ENCODE data around the gene CAMK2G.
"Not testable (repeated sequence)": the region's sequence is repeated elsewhere in the genome, so short reads cannot be mapped to it uniquely, and the experiment has no call there.

The CAMK2G gene

DNA sequence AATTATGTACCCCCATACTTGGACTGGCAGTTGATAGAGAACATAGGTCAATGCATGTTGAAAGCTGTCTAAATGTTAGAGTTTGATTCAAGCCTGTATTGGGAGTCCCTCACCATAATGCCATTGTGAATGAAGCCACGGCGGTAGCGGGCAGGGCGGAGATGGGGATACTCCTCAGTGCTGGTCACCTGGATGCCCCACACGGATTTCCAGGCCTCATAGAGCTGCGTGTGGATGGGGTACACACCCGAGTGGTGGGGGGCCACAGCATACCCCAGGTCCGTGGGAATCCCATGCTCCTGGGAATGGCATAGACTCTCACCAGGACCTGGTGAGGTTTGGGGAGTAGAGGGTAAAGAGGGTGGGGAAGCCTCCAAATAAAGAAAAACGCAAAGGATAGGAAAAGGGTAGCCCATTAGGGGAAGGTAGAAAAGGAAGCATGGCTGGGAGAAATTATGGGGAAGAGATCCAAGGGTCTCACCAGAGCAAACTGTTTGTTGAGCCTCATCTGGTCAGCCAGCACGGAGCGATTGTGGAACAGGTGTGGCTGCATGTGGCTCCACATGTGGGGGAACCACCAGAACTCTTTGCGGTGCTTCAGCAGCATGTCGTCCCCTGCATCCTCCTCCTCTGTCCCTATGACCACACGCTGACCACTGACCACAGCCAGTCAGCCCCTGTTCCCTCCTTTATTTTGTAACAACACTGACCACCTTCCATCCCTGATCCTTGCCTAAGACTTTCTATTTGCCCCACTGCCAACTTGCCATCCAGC is 68.0 kb downstream of the CAMK2G start:
- ATAC-seq (ENCODE audit: low read depth) (no peak), DNase-seq (ENCODE audit: low spot score in 2 of 2) (no peak)
- Mint-ChIP-seq H3K27ac (no peak overlapping the region), H3K36me3 (peaks cover 33% of the 10 kb centered on the region), H3K4me3 (no peak overlapping the region), H3K9me3 (no peaks in the 10 kb centered on the region), H3K27me3 (no peaks in the 10 kb centered on the region), H3K4me1 (peaks cover 31% of the 10 kb centered on the region)

- no peaks in the 10 kb centered on the region for H3K9me3 Mint-ChIP-seq
- peak overlapping the region; percentile 68 for H3K27ac Mint-ChIP-seq
- ATAC-seq (ENCODE audit: low read depth): peak; percentile 79
- peaks cover 29% of the 10 kb centered on the region for H3K36me3 Mint-ChIP-seq
- no peak overlapping the region for H3K4me3 Mint-ChIP-seq
- H3K27me3 Mint-ChIP-seq: no peaks in the 10 kb centered on the region
- peaks cover 15% of the 10 kb centered on the region for H3K4me1 Mint-ChIP-seq
- no peak for DNase-seq (ENCODE audit: low spot score in 2 of 2)
Observed at GRCh38 chr10:73803680-73804286, 70.6 kb downstream of the CAMK2G start.

DNA sequence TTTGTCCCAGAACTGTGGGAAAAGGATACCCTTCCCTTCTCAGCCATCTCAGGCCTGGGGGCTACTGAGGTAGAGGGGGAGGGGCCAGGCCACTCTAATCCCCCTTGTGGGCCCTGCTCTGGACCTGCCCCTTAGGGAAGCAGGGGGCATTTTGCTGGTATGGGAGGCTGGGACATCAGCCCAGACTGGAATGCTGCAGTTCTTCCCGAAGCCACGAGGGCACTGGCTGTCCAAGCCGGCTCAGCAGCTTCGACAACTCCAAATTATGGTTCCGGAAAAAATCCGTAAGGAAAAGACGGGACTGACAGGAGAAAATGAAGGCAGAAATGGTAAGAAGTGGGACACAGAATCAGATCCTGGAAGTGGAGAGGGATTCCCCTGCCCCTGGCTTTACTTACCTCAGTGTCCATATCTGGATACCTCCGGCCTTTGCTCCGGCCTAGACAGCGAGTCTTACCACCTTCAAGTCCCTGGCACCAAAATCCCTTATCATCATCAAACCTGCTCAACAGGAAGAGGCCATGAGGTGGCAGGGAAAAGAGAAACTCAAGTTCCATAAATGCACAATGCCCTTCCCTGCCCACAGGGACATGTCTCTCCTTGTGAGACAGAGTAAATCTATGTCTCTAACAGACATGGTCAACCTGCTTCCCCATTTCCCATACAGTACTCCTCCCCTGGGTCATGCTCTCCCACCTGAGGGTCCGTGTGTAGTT is 71.9 kb downstream of the CAMK2G start:
- H3K36me3 Mint-ChIP-seq: peaks cover 32% of the 10 kb centered on the region
- no peak for ATAC-seq (ENCODE audit: low read depth)
- H3K4me3 Mint-ChIP-seq: no peak overlapping the region
- no peak for DNase-seq (ENCODE audit: low spot score in 2 of 2)
- H3K4me1 Mint-ChIP-seq: peaks cover 15% of the 10 kb centered on the region
- H3K27ac Mint-ChIP-seq: no peak overlapping the region
- H3K9me3 Mint-ChIP-seq: no peaks in the 10 kb centered on the region
- H3K27me3 Mint-ChIP-seq: no peaks in the 10 kb centered on the region

DNA sequence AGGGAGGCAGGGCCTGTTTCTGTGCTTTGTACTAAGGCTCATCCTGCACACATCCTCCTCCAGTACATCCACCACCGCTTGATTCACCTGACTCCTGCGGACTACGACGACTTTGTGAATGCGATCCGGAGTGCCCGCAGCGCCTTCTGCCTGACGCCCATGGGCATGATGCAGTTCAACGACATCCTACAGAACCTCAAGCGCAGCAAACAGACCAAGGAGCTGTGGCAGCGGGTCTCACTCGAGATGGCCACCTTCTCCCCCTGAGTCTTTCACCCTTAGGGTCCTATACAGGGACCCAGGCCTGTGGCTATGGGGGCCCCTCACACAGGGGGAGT is 73.1 kb downstream of the CAMK2G start:
- H3K4me3 Mint-ChIP-seq: no peak overlapping the region
- no peaks in the 10 kb centered on the region for H3K9me3 Mint-ChIP-seq
- no peaks in the 10 kb centered on the region for H3K27me3 Mint-ChIP-seq
- ATAC-seq (ENCODE audit: low read depth) (no peak), DNase-seq (ENCODE audit: low spot score in 2 of 2) (no peak)
- H3K36me3 Mint-ChIP-seq: peaks cover 26% of the 10 kb centered on the region
- H3K27ac Mint-ChIP-seq: no peak overlapping the region
- peaks cover 10% of the 10 kb centered on the region for H3K4me1 Mint-ChIP-seq

GRCh38 chr10:73800560-73801252 is 73.6 kb downstream of the CAMK2G start:
- no peak overlapping the region for H3K4me3 Mint-ChIP-seq

GRCh38 chr10:73799899-73800559 is 74.3 kb downstream of the CAMK2G start:
- no peak for DNase-seq (ENCODE audit: low spot score in 2 of 2)
- H3K9me3 Mint-ChIP-seq: no peaks in the 10 kb centered on the region
- peaks cover 7% of the 10 kb centered on the region for H3K4me1 Mint-ChIP-seq

More at GRCh38 chr10:73800560-73801252, 73.6 kb downstream of the CAMK2G start:
- no peaks in the 10 kb centered on the region for H3K9me3 Mint-ChIP-seq
- no peak for ATAC-seq (ENCODE audit: low read depth)
- H3K27me3 Mint-ChIP-seq: no peaks in the 10 kb centered on the region
- no peak for DNase-seq (ENCODE audit: low spot score in 2 of 2)
- peaks cover 8% of the 10 kb centered on the region for H3K4me1 Mint-ChIP-seq
- peaks cover 25% of the 10 kb centered on the region for H3K36me3 Mint-ChIP-seq
- H3K27ac Mint-ChIP-seq: no peak overlapping the region

DNA sequence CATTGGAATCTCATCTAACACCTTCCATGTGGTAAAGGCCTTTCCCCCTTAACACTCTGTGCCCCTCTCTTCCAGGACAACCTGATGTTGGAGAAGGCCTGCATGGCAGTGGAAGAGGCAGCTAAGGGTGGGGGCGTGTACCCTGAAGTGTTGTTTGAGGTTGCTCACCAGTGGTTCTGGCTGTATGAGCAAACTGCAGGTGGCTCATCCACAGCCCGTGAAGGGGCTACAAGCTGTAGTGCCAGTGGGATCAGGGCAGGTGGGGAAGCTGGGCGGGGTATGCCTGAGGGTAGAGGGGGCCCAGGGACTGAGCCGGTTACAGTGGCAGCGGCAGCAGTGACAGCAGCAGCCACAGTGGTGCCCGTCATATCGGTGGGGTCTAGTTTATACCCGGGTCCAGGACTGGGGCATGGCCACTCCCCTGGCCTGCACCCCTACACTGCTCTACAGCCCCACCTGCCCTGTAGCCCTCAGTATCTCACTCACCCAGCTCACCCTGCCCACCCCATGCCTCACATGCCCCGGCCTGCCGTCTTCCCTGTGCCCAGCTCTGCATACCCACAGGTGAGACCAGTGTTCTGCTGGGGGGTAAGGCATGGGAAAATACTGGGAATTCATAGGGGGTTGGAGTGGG is 75.3 kb downstream of the CAMK2G start:
- no peaks in the 10 kb centered on the region for H3K9me3 Mint-ChIP-seq
- H3K4me3 Mint-ChIP-seq: no peak overlapping the region
- ATAC-seq (ENCODE audit: low read depth) (peak; percentile 11), DNase-seq (ENCODE audit: low spot score in 2 of 2) (no peak)
- H3K27me3 Mint-ChIP-seq: no peaks in the 10 kb centered on the region
- peaks cover 30% of the 10 kb centered on the region for H3K36me3 Mint-ChIP-seq
- H3K4me1 Mint-ChIP-seq: peaks cover 7% of the 10 kb centered on the region
- H3K27ac Mint-ChIP-seq: peak overlapping the region; percentile 47

More at GRCh38 chr10:73799899-73800559, 74.3 kb downstream of the CAMK2G start:
- H3K4me3 Mint-ChIP-seq: peak overlapping the region; percentile 27
- H3K27ac Mint-ChIP-seq: peak overlapping the region; percentile 80
- H3K27me3 Mint-ChIP-seq: no peaks in the 10 kb centered on the region
- ATAC-seq (ENCODE audit: low read depth): no peak
- peaks cover 28% of the 10 kb centered on the region for H3K36me3 Mint-ChIP-seq

DNA sequence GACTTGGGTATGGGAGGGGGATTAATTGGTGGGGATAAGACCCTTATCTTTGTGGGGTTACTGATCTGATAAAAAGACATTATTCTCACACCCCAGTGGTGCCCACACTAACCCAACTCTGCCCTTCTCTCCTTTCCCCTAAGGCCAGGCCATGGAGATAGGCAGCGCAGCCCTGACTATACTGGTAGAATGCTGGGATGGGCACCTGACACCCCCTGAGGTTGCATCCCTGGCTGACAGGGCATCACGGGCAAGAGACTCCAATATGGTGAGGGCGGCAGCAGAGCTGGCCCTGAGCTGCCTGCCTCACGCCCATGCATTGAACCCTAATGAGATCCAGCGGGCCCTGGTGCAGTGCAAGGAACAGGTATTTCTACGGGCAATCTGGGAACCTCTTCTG is 76.3 kb downstream of the CAMK2G start:
- no peak overlapping the region for H3K4me3 Mint-ChIP-seq
- H3K36me3 Mint-ChIP-seq: peaks cover 25% of the 10 kb centered on the region
- no peaks in the 10 kb centered on the region for H3K27me3 Mint-ChIP-seq
- H3K9me3 Mint-ChIP-seq: no peaks in the 10 kb centered on the region
- DNase-seq (ENCODE audit: low spot score in 2 of 2) (no peak), ATAC-seq (ENCODE audit: low read depth) (no peak)
- peaks cover 2% of the 10 kb centered on the region for H3K4me1 Mint-ChIP-seq
- no peak overlapping the region for H3K27ac Mint-ChIP-seq

DNA sequence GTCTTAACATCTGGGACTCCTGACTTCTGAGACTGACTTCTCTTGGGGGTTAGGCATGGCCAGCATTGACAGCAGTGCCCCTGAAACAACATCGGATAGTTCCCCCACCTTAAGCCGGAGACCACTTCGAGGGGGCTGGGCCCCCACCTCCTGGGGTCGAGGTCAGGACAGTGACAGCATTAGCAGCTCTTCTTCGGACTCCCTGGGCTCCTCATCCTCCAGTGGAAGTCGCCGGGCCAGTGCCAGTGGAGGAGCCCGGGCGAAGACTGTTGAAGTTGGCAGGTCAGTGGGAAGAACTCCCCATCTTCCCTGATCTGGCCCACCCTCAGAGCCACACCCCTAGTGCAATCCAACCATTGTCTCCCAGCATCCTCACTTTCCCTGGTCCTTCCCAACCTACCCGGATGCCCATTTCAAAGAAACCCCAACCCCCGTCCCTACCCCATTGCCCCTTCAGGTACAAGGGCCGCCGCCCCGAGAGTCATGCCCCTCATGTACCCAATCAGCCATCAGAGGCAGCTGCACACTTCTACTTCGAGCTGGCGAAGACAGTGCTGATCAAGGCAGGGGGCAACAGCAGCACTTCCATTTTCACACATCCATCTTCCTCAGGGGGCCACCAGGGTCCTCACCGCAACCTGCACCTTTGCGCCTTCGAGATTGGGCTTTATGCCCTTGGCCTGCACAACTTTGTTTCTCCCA is 76.9 kb downstream of the CAMK2G start:
- H3K27me3 Mint-ChIP-seq: no peaks in the 10 kb centered on the region
- no peaks in the 10 kb centered on the region for H3K9me3 Mint-ChIP-seq
- peaks cover 22% of the 10 kb centered on the region for H3K36me3 Mint-ChIP-seq
- H3K4me3 Mint-ChIP-seq: no peak overlapping the region
- H3K27ac Mint-ChIP-seq: no peak overlapping the region
- ATAC-seq (ENCODE audit: low read depth): no peak
- peaks cover 2% of the 10 kb centered on the region for H3K4me1 Mint-ChIP-seq
- no peak for DNase-seq (ENCODE audit: low spot score in 2 of 2)

DNA sequence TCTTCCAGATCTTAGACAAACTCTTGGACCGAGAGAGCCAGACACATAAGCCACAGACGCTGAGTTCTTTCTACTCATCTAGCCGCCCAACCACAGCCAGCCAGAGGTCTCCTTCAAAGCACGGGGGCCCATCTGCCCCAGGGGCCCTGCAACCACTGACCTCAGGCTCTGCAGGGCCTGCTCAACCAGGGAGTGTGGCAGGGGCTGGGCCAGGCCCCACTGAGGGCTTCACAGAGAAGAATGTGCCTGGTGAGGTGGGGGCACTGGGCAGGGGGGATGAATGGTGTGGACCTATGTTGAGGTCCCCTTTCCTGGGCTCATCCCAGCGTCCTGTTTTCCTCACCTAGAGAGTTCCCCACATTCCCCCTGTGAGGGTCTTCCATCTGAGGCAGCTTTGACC is 77.6 kb downstream of the CAMK2G start:
- Mint-ChIP-seq H3K9me3 (no peaks in the 10 kb centered on the region), H3K27me3 (no peaks in the 10 kb centered on the region), H3K4me3 (no peak overlapping the region), H3K4me1 (peaks cover 2% of the 10 kb centered on the region), H3K27ac (no peak overlapping the region), H3K36me3 (peaks cover 24% of the 10 kb centered on the region)
- ATAC-seq (ENCODE audit: low read depth) (no peak), DNase-seq (ENCODE audit: low spot score in 2 of 2) (no peak)

GRCh38 chr10:73796035-73796434 is 78.3 kb downstream of the CAMK2G start:
- H3K27ac Mint-ChIP-seq: peak overlapping the region; percentile 75

DNA sequence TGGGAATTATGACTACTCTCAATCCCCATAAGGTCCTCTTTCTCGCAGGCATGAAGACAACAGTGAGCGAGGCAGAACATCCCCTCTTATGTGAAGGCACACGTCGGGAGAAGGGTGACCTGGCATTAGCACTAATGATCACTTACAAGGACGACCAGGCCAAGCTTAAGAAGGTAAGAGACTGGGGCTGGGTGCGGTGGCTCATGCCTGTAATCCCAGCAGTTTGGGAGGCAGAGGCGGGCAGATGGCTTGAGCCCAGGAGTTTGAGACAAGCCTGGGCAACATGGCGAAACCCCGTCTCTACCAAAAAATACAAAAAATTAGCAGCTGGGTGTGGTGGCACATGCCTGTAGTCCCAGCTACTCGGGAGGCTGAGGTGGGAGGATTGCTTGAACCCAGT is 78.9 kb downstream of the CAMK2G start:
- H3K4me1 Mint-ChIP-seq; ATAC-seq (ENCODE audit: low read depth); H3K4me3 Mint-ChIP-seq; H3K9me3 Mint-ChIP-seq; DNase-seq (ENCODE audit: low spot score in 2 of 2); H3K27ac Mint-ChIP-seq; H3K27me3 Mint-ChIP-seq: not testable (repeated sequence)
- H3K36me3 Mint-ChIP-seq: peaks cover 24% of the 10 kb centered on the region

More at GRCh38 chr10:73796035-73796434, 78.3 kb downstream of the CAMK2G start:
- peaks cover 24% of the 10 kb centered on the region for H3K36me3 Mint-ChIP-seq
- not testable (repeated sequence) for H3K9me3 Mint-ChIP-seq; DNase-seq (ENCODE audit: low spot score in 2 of 2); ATAC-seq (ENCODE audit: low read depth); H3K27me3 Mint-ChIP-seq; H3K4me3 Mint-ChIP-seq; H3K4me1 Mint-ChIP-seq

GRCh38 chr10:73793456-73793855 is 80.9 kb downstream of the CAMK2G start:
- H3K27me3 Mint-ChIP-seq: no peaks in the 10 kb centered on the region
- ATAC-seq (ENCODE audit: low read depth) (no peak), DNase-seq (ENCODE audit: low spot score in 2 of 2) (no peak)
- H3K4me3 Mint-ChIP-seq: no peak overlapping the region
- no peaks in the 10 kb centered on the region for H3K9me3 Mint-ChIP-seq
- H3K36me3 Mint-ChIP-seq: peaks cover 37% of the 10 kb centered on the region
- H3K27ac Mint-ChIP-seq: no peak overlapping the region
- peaks cover 5% of the 10 kb centered on the region for H3K4me1 Mint-ChIP-seq

All from memory B cell (primary cell).